Ovary (tissue), 1 donor: ENCODE results near the gene INPP5A.

Experiments
- EP300 ChIP-seq: sonication (generic); formaldehyde crosslinking; IDR thresholded peaks from one replicate; pipeline ENCODE4 v1.6.1; 2017; ENCODE audit warnings: antibody characterized with exemption
- POLR2A ChIP-seq: fragments of 450-650 bp; IDR thresholded peaks from one replicate; pipeline ENCODE4 v1.6.1; 2017; ENCODE audit warnings: antibody characterized with exemption, mild to moderate bottlenecking, moderate library complexity

DNA sequence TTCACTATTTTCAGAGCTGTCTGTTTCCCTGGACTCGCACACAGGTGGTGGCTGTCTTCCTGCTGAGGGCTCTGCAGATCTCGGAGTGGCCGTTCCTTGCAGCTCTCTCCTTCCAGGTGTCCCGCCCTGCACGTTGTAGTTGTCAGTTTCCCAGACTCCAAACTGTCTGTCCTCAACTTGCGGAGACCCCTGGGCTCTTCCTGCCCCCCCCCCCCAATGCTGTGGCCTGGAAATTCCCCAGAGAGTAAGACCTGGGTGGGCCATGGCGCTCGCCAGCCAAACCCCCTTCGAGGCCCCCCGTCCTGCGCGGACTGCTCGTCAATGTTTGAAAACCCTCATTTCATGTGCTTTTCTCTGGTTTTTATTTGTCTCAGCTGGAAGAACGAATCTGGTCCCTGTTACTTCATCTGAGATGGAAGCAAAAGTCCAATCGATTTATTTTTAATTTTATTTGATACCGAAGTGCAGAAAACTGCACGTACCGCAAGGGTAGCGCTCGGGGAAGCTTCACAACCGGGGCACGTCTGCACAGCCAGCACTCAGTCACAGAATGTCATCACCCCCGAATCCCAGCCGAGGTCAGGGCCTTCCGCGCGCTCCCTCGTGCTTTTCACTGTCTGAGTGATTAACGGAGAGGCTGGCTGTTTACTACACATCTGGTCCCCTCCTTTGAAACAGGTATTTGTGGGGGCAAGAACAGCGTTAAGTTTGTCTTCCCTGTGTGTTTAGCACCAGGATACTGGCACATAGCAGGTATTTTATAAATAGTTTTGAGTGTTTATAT is 294.8 kb downstream of the INPP5A start:
- TF ChIP-seq POLR2A (no peak), EP300 (no peak)
